HG02884 (cell line): ENCODE results near the gene PID1.

Source experiments
- ATAC-seq: cut with Tn5 transposase; IDR thresholded peaks from one replicate; pipeline ENCODE4 v1.9.1; 2021; ENCODE audit warnings: mild to moderate bottlenecking, moderate library complexity; ENCODE audit not compliant: unreplicated experiment

Gene PID1

GRCh38 chr2:229173825-229174359 is 97.2 kb downstream of the PID1 start:
- ATAC-seq = no peak

- no peak for ATAC-seq
Observed at GRCh38 chr2:229170916-229171315, 100.2 kb downstream of the PID1 start.

GRCh38 chr2:229170171-229170570 is 100.9 kb downstream of the PID1 start:
- no peak for ATAC-seq

GRCh38 chr2:229169751-229170150 is 101.3 kb downstream of the PID1 start:
- ATAC-seq = no peak

- ATAC-seq = no peak
Observed at GRCh38 chr2:229164545-229165249, 106.4 kb downstream of the PID1 start.

GRCh38 chr2:229163893-229164292 is 107.2 kb downstream of the PID1 start:
- no peak for ATAC-seq

GRCh38 chr2:229162015-229162414 is 109.1 kb downstream of the PID1 start:
- no peak for ATAC-seq

GRCh38 chr2:229160984-229161383 is 110.1 kb downstream of the PID1 start:
- ATAC-seq = no peak

GRCh38 chr2:229160180-229160579 is 110.9 kb downstream of the PID1 start:
- ATAC-seq = no peak

- ATAC-seq = no peak
Observed at GRCh38 chr2:229159405-229159804, 111.7 kb downstream of the PID1 start.

GRCh38 chr2:229154381-229154780 is 116.7 kb downstream of the PID1 start:
- no peak for ATAC-seq

- ATAC-seq = no peak
Observed at GRCh38 chr2:229153951-229154350, 117.1 kb downstream of the PID1 start.

- ATAC-seq = no peak
Observed at GRCh38 chr2:229153267-229153666, 117.8 kb downstream of the PID1 start.

GRCh38 chr2:229152674-229153073 is 118.4 kb downstream of the PID1 start:
- no peak for ATAC-seq

GRCh38 chr2:229150317-229150716 is 120.8 kb downstream of the PID1 start:
- no peak for ATAC-seq

GRCh38 chr2:229141424-229142025 is 129.6 kb downstream of the PID1 start:
- ATAC-seq = no peak

- no peak for ATAC-seq
Observed at GRCh38 chr2:229137639-229138038, 133.4 kb downstream of the PID1 start.

GRCh38 chr2:229137066-229137465 is 134.0 kb downstream of the PID1 start:
- ATAC-seq = no peak

- no peak for ATAC-seq
Observed at GRCh38 chr2:229133155-229133772, 137.8 kb downstream of the PID1 start.

GRCh38 chr2:229132236-229132635 is 138.9 kb downstream of the PID1 start:
- ATAC-seq = no peak

- ATAC-seq = no peak
Observed at GRCh38 chr2:229130522-229130921, 140.6 kb downstream of the PID1 start.

GRCh38 chr2:229129738-229130371 is 141.2 kb downstream of the PID1 start:
- ATAC-seq = no peak
